Heart right ventricle (tissue), 16 donors: Measurements from ENCODE around the gene ANK3. TPM values are rescaled to one million over a fixed set of nuclear protein-coding genes. Genes with fewer than 3 reads are reported as not detected.

Source experiments
- ATAC-seq, 8 donors: fragments of 200-7000 bp; cut with Tn5 transposase; one replicate each; pipeline ENCODE4 v1.9.1; 2020; ENCODE audit warnings: mild to moderate bottlenecking in 8 of 8, moderate library complexity in 8 of 8, moderate number of reproducible peaks in 1 of 8
- DNase-seq, 2 donors: peaks; one replicate each; pipeline ENCODE4 v3.0.0-alpha.2; 2020
- H3K27ac ChIP-seq, 10 donors: fragments of 200-600 bp; sonication (generic) in 2 of 10; one replicate each; pipeline versions ENCODE4 v1.5.0 to v1.8.0; 2020 to 2022; ENCODE audit warnings: mild to moderate bottlenecking in 3 of 10
- H3K27me3 ChIP-seq, 7 donors: fragments of 200-600 bp; one replicate each; pipeline ENCODE4 v1.8.0; 2021 to 2022; ENCODE audit warnings: mild to moderate bottlenecking in 2 of 7
- H3K36me3 ChIP-seq, 9 donors: fragments of 200-600 bp; sonication (generic) in 1 of 9; one replicate each; pipeline versions ENCODE4 v1.5.0 to v1.8.0; 2020 to 2022; ENCODE audit warnings: mild to moderate bottlenecking in 2 of 9
- H3K4me1 ChIP-seq, 9 donors: fragments of 200-600 bp; sonication (generic) in 1 of 9; one replicate each; pipeline versions ENCODE4 v1.5.0 to v1.8.0; 2020 to 2022; ENCODE audit warnings: mild to moderate bottlenecking in 4 of 9
- H3K4me3 ChIP-seq, 10 donors: fragments of 200-600 bp; sonication (generic) in 2 of 10; one replicate each; pipeline versions ENCODE4 v1.5.0 to v1.8.0; 2020 to 2022; ENCODE audit warnings: mild to moderate bottlenecking in 7 of 10, moderate library complexity in 2 of 10
- H3K9me3 ChIP-seq, 11 donors: fragments of 200-600 bp in 10 of 11; sonication (generic) in 2 of 11; one replicate each; pipeline versions ENCODE4 v1.5.0 to v1.8.0; 2013 to 2022; ENCODE audit warnings: mild to moderate bottlenecking in 2 of 11, control low read depth in 1 of 11, moderate library complexity in 1 of 11
- CTCF ChIP-seq, 9 donors: fragments of 200-600 bp; sonication (generic) in 2 of 9; IDR thresholded peaks; one replicate each; pipeline versions ENCODE4 v1.5.0 to v1.8.0; 2021 to 2022; ENCODE audit warnings: antibody characterized with exemption in 9 of 9, mild to moderate bottlenecking in 5 of 9, moderate library complexity in 1 of 9
- WGBS, 2 donors: extraction: QIAGEN DNeasy Blood & Tissue Kit; methylation state at CpG; one replicate each; pipeline ENCODE4 v1.1.7; 2013; ENCODE audit warnings: inconsistent platforms in 1 of 2; 5-methylcytosine and 5-hydroxymethylcytosine counted together
- intact Hi-C, 10 donors: fragments of 100-400 bp; cut with DNase I; formaldehyde crosslinking; loops; one replicate each; pipeline versions ENCODE4 v1.11.1 to v1.14.2; 2022
- polyA plus RNA-seq, 2 donors: library from polyadenylated mRNA; stranded (reverse); fragments of 200-250 nt; gene quantifications; one replicate each; pipeline ENCODE4 v1.2.3, GENCODE V29; 2013
- total RNA-seq, 10 donors: library from RNA; stranded (reverse); fragmentation: NEBNext Ultra II Directional in 3 of 10; extraction: Animal tissue kit (Norgen Biotek cat#: 25700) in 3 of 10; gene quantifications; one replicate each; pipeline versions ENCODE4 v1.2.1 to v1.2.4, GENCODE V29; 2021 to 2023
- donor health status: Arrhythmogenic right ventricular cardiomyopathy.
- donor health status: ischemic (EF 13 %, LVEDD 7.1; RV severe dilation, severe dysfunction).
- donor health status: healthy with polysubstance abuse.
- donor health status: DM: no; HTN: yes; CAD: no.
- donor health status: DM: no; HTN: no; CAD: no.
- donor health status: ischemic (EF 25% LVEDD 6.9; RV normal size, moderate dysfunction).
- donor health status: ischemic (EF 25% LVEDD 5.7; RV mildly dilated, moderate dysfunction).
- donor health status: healthy.
- donor health status: DM: yes; HTN: yes; CAD: no.
- donor health status: Ischemic cardiomyopathy.
- donor health status: ischemic (EF 35%, LVEDD 5.7; RV mildly dilated, moderate dysfunction).
- donor health status: nonischemic (EF 11% LVEDD 7.7; RV severe dilation, severe dysfunction).
- donor health status: DM: yes; HTN: yes; CAD: no.
- donor health status: PGD.
- donor health status: ischemic (EF 29% LVEDD 5.4; RV normal size, mild dysfunction).
- donor health status: nonischemic (EF 23%, LVEDD 6.1; RV moderate dilation, normal function).

Gene ANK3
- total and polyA plus RNA-seq, 12 donors, result 34.4 to 287 (median 245) TPM

- H3K9me3 ChIP-seq, result no peaks in the 10 kb centered on the region
- ATAC-seq (no peak), DNase-seq (no peak)
- no peak overlapping the region for H3K4me3 ChIP-seq
- TF ChIP-seq CTCF (IDR thresholded peaks at IDR 0.05), result no peak
- peaks cover 0 to 12% (median 0%) of the 10 kb centered on the region in 9 donors for H3K4me1 ChIP-seq
- no peaks in the 10 kb centered on the region for H3K27me3 ChIP-seq
- H3K36me3 ChIP-seq, result peaks cover 0 to 68% (median 11%) of the 10 kb centered on the region in 9 donors
- 59 to 68% methylated on average over 1 of the region's 1 CpG for WGBS, 2 donors
- intact Hi-C loops, result loop anchor here in 8 of 10 donors (5.0 to 10.0 kb wide), 6 partner anchors 83 to 234 kb away; no protein-coding TSS in a partner anchor
- no peak overlapping the region for H3K27ac ChIP-seq
Observed at GRCh38 chr10:60200682-60201053, 189.0 kb downstream of the ANK3 start.

GRCh38 chr10:60200012-60200681 lies 189.5 kb downstream of the ANK3 start:
- H3K27me3 ChIP-seq, result no peaks in the 10 kb centered on the region
- no peak for TF ChIP-seq CTCF (IDR thresholded peaks at IDR 0.05)
- DNase-seq (no peak), ATAC-seq (peak in 5 of 8 donors; percentile 33 to 65 (median 57))
- H3K27ac ChIP-seq, result no peak overlapping the region
- H3K9me3 ChIP-seq, result no peaks in the 10 kb centered on the region
- no peak overlapping the region for H3K4me3 ChIP-seq
- intact Hi-C loops, result loop anchor here in 8 of 10 donors (5.0 to 10.0 kb wide), 6 partner anchors 83 to 235 kb away; no protein-coding TSS in a partner anchor
- peaks cover 0 to 12% (median 0%) of the 10 kb centered on the region in 9 donors for H3K4me1 ChIP-seq
- 67 to 73% methylated on average over 8 of the region's 8 CpGs for WGBS, 2 donors
- H3K36me3 ChIP-seq, result peaks cover 0 to 68% (median 11%) of the 10 kb centered on the region in 9 donors

- 40 to 45% methylated on average over 3 of the region's 3 CpGs for WGBS, 2 donors
- intact Hi-C loops, result loop anchor here in 1 of 10 donors (5.0 kb wide), 1 partner anchor 90 kb away; no protein-coding TSS in a partner anchor
Observed at GRCh38 chr10:60197206-60197605, 192.5 kb downstream of the ANK3 start.

GRCh38 chr10:60194421-60194820 lies 195.3 kb downstream of the ANK3 start:
- no peak for TF ChIP-seq CTCF (IDR thresholded peaks at IDR 0.05)
- DNase-seq (no peak), ATAC-seq (no peak)
- H3K27me3 ChIP-seq, result no peaks in the 10 kb centered on the region
- intact Hi-C loops, result no loop called here
- peaks cover 0 to 80% (median 10%) of the 10 kb centered on the region in 9 donors for H3K36me3 ChIP-seq
- peaks cover 0 to 10% (median 0%) of the 10 kb centered on the region in 11 donors for H3K9me3 ChIP-seq
- peaks cover 0 to 11% (median 7%) of the 10 kb centered on the region in 9 donors for H3K4me1 ChIP-seq
- no peak overlapping the region for H3K27ac ChIP-seq
- H3K4me3 ChIP-seq, result no peak overlapping the region

More at GRCh38 chr10:60197206-60197605, 192.5 kb downstream of the ANK3 start:
- Histone ChIP-seq H3K9me3 (no peaks in the 10 kb centered on the region), H3K27ac (no peak overlapping the region), H3K4me1 (peaks cover 0 to 8% (median 0%) of the 10 kb centered on the region in 9 donors), H3K36me3 (peaks cover 0 to 86% (median 10%) of the 10 kb centered on the region in 9 donors), H3K27me3 (no peaks in the 10 kb centered on the region), H3K4me3 (no peak overlapping the region)
- no peak for TF ChIP-seq CTCF (IDR thresholded peaks at IDR 0.05)
- DNase-seq (no peak), ATAC-seq (no peak)
